Measurements from ENCODE around the gene HACD3. TPM values are rescaled to one million over a fixed set of nuclear protein-coding genes. Genes with fewer than 3 reads are reported as not detected.

Gene HACD3
- total and polyA plus RNA-seq, 2 of the 13 experiments (the other 11 are each of a cell fraction or from before 2014, with no cell fraction given) = 73.6 to 161 TPM

DNA sequence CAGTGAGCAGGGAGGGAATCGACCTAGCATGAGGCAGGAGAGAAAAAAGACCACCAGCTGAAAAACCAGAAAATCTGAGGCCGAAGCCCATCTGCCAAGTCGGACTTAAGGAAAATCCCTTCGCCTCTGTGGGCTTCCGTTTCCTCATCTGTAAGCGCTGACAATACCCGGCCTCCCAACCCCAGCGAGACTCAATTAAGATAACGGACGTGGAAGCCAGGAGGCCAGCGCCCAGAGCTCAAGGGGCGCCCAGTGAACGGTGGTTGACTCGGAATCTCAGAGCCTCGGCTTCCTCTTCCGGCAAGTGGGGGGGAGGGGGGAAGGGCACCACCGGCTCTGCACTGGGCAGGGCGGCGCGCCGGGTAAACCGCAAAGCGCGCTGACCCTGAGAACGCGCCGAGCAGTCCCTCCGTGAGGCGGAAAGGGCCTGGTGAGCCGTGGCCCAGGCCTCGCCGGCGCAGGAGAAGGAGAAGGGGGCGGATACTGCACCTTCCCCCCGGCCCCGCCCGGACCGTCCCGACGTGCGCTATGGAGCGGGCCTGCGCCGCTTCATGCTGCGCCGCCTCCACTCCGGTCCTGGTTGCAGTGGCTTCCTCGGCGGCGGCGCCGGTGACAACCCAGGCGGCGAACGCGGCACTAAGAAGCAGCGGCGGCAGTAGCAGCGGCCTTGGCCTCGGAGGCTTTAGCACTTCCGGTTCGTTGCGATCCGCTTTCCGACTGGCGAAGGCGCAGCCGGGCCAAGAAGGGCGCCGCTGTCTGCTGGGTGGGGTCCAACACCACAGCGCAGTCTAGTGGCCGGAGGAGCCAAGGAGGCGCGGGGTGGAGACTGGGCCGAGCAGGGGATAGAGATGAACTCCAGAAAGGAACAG lies 13.0 kb upstream of the HACD3 start, which contains the start of gene DPP8 (continued):
- TF ChIP-seq, protein P1, sequence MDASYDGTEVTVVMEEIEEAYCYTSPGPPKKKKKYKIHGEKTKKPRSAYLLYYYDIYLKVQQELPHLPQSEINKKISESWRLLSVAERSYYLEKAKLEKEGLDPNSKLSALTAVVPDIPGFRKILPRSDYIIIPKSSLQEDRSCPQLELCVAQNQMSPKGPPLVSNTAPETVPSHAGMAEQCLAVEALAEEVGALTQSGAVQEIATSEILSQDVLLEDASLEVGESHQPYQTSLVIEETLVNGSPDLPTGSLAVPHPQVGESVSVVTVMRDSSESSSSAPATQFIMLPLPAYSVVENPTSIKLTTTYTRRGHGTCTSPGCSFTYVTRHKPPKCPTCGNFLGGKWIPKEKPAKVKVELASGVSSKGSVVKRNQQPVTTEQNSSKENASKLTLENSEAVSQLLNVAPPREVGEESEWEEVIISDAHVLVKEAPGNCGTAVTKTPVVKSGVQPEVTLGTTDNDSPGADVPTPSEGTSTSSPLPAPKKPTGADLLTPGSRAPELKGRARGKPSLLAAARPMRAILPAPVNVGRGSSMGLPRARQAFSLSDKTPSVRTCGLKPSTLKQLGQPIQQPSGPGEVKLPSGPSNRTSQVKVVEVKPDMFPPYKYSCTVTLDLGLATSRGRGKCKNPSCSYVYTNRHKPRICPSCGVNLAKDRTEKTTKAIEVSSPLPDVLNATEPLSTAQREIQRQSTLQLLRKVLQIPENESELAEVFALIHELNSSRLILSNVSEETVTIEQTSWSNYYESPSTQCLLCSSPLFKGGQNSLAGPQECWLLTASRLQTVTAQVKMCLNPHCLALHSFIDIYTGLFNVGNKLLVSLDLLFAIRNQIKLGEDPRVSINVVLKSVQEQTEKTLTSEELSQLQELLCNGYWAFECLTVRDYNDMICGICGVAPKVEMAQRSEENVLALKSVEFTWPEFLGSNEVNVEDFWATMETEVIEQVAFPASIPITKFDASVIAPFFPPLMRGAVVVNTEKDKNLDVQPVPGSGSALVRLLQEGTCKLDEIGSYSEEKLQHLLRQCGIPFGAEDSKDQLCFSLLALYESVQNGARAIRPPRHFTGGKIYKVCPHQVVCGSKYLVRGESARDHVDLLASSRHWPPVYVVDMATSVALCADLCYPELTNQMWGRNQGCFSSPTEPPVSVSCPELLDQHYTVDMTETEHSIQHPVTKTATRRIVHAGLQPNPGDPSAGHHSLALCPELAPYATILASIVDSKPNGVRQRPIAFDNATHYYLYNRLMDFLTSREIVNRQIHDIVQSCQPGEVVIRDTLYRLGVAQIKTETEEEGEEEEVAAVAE (CRISPR knock-in tag; IDR thresholded peaks at IDR 0.05; ENCODE audit: borderline replicate concordance) = no peak; the same call in none of the 2 replicates
- TF ChIP-seq NCOR1 (IDR thresholded peaks at IDR 0.05; ENCODE audit: borderline replicate concordance, low read length) (peak; percentile 47; the same call in 1 of the 2 replicates), IRX3 (CRISPR knock-in tag; IDR thresholded peaks at IDR 0.05; ENCODE audit: borderline replicate concordance, low read depth) (no peak; the same call in 1 of the 2 replicates), SOX13 (IDR thresholded peaks at IDR 0.05) (no peak), SOX13 (CRISPR knock-in tag; conservative IDR thresholded peaks at IDR 0.05 in 1 of 2, IDR thresholded peaks at IDR 0.05 in 1 of 2) (no peak; a peak in 1 of 4 replicates), ZNF337 (CRISPR knock-in tag; IDR thresholded peaks at IDR 0.05; ENCODE audit: borderline replicate concordance, low read depth) (no peak), ELF3 (CRISPR knock-in tag; IDR thresholded peaks at IDR 0.05) (peak; percentile 87), KDM3A (CRISPR knock-in tag; IDR thresholded peaks at IDR 0.05; ENCODE audit: low read depth) (peak; percentile 90), NFYB (CRISPR knock-in tag; IDR thresholded peaks at IDR 0.05) (peak; percentile 72), PHB2 (IDR thresholded peaks at IDR 0.05; ENCODE audit: partially characterized antibody) (no peak), NCOA1 (CRISPR knock-in tag; IDR thresholded peaks at IDR 0.05) (no peak), HHEX (CRISPR knock-in tag; IDR thresholded peaks at IDR 0.05) (no peak), KLF13 (CRISPR knock-in tag; IDR thresholded peaks at IDR 0.05) (no peak)
- TF ChIP-seq, protein P2, sequence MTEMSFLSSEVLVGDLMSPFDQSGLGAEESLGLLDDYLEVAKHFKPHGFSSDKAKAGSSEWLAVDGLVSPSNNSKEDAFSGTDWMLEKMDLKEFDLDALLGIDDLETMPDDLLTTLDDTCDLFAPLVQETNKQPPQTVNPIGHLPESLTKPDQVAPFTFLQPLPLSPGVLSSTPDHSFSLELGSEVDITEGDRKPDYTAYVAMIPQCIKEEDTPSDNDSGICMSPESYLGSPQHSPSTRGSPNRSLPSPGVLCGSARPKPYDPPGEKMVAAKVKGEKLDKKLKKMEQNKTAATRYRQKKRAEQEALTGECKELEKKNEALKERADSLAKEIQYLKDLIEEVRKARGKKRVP (CRISPR knock-in tag; IDR thresholded peaks at IDR 0.05) = peak in 1 of 2 experiments; percentile 72; a peak in 2 of 4 replicates
- TF ChIP-seq, protein P3, sequence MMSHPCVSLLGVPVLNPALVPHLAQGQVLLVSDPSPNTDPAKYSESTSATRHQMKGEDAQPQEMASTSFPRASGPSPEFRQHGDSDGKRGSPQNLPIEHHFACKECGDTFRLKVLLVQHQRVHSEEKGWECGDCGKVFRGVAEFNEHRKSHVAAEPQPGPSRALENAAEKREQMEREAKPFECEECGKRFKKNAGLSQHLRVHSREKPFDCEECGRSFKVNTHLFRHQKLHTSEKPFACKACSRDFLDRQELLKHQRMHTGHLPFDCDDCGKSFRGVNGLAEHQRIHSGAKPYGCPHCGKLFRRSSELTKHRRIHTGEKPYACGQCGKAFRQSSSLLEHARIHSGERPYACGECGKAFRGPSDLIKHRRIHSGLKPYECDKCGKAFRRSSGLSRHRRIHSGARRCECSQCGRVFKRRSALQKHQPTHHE (CRISPR knock-in tag; IDR thresholded peaks at IDR 0.05; ENCODE audit: borderline replicate concordance) = peak; percentile 71; the same call in 1 of the 2 replicates
- TF ChIP-seq, protein P4, sequence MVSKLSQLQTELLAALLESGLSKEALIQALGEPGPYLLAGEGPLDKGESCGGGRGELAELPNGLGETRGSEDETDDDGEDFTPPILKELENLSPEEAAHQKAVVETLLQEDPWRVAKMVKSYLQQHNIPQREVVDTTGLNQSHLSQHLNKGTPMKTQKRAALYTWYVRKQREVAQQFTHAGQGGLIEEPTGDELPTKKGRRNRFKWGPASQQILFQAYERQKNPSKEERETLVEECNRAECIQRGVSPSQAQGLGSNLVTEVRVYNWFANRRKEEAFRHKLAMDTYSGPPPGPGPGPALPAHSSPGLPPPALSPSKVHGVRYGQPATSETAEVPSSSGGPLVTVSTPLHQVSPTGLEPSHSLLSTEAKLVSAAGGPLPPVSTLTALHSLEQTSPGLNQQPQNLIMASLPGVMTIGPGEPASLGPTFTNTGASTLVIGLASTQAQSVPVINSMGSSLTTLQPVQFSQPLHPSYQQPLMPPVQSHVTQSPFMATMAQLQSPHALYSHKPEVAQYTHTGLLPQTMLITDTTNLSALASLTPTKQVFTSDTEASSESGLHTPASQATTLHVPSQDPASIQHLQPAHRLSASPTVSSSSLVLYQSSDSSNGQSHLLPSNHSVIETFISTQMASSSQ (IDR thresholded peaks at IDR 0.05; ENCODE audit: low read depth) = 0 out of 2 replicates have a peak, but pooled peaks have one; percentile 15
- TF ChIP-seq, protein P4 (CRISPR knock-in tag; IDR thresholded peaks at IDR 0.05; ENCODE audit: borderline replicate concordance) = peak; percentile 88; the same call in 1 of the 2 replicates

Measured in HepG2 (cell line).